Left lung (tissue), 10 donors: ENCODE results near the gene PDXK. TPM values are rescaled to one million over a fixed set of nuclear protein-coding genes. Genes with fewer than 3 reads are reported as not detected.
"Not testable (repeated sequence)": the region's sequence is repeated elsewhere in the genome, so short reads cannot be mapped to it uniquely, and the experiment has no call there.

Experiments
- ATAC-seq: fragments of 200-7000 bp; cut with Tn5 transposase; one replicate; pipeline ENCODE4 v1.9.1; 2020; ENCODE audit warnings: moderate library complexity
- DNase-seq, 4 donors: peaks; one replicate each; pipeline ENCODE4 v3.0.0-alpha.2; 2013 to 2020
- H3K27ac ChIP-seq, 2 donors: fragments of 200-600 bp; sonication (generic) in 1 of 2; one replicate each; pipeline versions ENCODE4 v1.5.0 to v1.8.0; 2020 to 2021
- H3K27me3 ChIP-seq, 2 donors: fragments of 200-600 bp; sonication (generic) in 1 of 2; one replicate each; pipeline versions ENCODE4 v1.5.0 to v1.8.0; 2020 to 2021
- H3K36me3 ChIP-seq, 2 donors: fragments of 200-600 bp; sonication (generic) in 1 of 2; one replicate each; pipeline versions ENCODE4 v1.5.0 to v1.8.0; 2020 to 2021
- H3K4me1 ChIP-seq, 2 donors: fragments of 200-600 bp; one replicate each; pipeline ENCODE4 v1.8.0; 2021
- H3K4me3 ChIP-seq, 2 donors: fragments of 200-600 bp; sonication (generic) in 1 of 2; one replicate each; pipeline versions ENCODE4 v1.5.0 to v1.8.0; 2020 to 2021; ENCODE audit warnings: mild to moderate bottlenecking in 1 of 2
- H3K9me3 ChIP-seq, 2 donors: fragments of 200-600 bp; sonication (generic) in 1 of 2; one replicate each; pipeline versions ENCODE4 v1.5.0 to v1.8.0; 2020 to 2021
- intact Hi-C, 2 donors: fragments of 100-400 bp; cut with DNase I; formaldehyde crosslinking; loops; one replicate each; pipeline versions ENCODE4 v1.11.2 to v1.14.2; 2022
- polyA plus RNA-seq, 6 donors: library from polyadenylated mRNA; unstranded; fragments of 120-200 nt; gene quantifications; one replicate each; pipeline ENCODE4 v1.2.1, GENCODE V29; 2013; ENCODE audit not compliant: insufficient read length in 6 of 6
- total RNA-seq, 2 donors: library from RNA; stranded (reverse); fragmentation: NEBNext Ultra II Directional; extraction: Animal tissue kit (Norgen Biotek cat#: 25700); gene quantifications; one replicate each; pipeline ENCODE4 v1.2.1, GENCODE V29; 2021
- TF ChIP-seq, protein P1 (sequence below), 2 donors: fragments of 200-600 bp; sonication (generic) in 1 of 2; IDR thresholded peaks; one replicate each; pipeline versions ENCODE4 v1.5.0 to v1.8.0; 2021; ENCODE audit warnings: antibody characterized with exemption in 2 of 2
- donor health status: DM: no; HTN: yes; CAD: no.
- donor health status: DM: no; HTN: no; CAD: no.

The PDXK gene
- total and polyA plus RNA-seq, 8 donors: 36.9 to 305 (median 43.9) TPM

- TF ChIP-seq, protein P1, sequence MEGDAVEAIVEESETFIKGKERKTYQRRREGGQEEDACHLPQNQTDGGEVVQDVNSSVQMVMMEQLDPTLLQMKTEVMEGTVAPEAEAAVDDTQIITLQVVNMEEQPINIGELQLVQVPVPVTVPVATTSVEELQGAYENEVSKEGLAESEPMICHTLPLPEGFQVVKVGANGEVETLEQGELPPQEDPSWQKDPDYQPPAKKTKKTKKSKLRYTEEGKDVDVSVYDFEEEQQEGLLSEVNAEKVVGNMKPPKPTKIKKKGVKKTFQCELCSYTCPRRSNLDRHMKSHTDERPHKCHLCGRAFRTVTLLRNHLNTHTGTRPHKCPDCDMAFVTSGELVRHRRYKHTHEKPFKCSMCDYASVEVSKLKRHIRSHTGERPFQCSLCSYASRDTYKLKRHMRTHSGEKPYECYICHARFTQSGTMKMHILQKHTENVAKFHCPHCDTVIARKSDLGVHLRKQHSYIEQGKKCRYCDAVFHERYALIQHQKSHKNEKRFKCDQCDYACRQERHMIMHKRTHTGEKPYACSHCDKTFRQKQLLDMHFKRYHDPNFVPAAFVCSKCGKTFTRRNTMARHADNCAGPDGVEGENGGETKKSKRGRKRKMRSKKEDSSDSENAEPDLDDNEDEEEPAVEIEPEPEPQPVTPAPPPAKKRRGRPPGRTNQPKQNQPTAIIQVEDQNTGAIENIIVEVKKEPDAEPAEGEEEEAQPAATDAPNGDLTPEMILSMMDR (IDR thresholded peaks at IDR 0.05): no peak
- ATAC-seq (no peak), DNase-seq (no peak)
- Histone ChIP-seq H3K9me3 (peaks cover 0 to 3% of the 10 kb centered on the region in 2 donors), H3K27me3 (no peaks in the 10 kb centered on the region), H3K27ac (no peak overlapping the region), H3K4me1 (peaks cover 4 to 10% of the 10 kb centered on the region in 2 donors), H3K36me3 (no peaks in the 10 kb centered on the region), H3K4me3 (no peak overlapping the region)
- intact Hi-C loops: no loop called here
Measured at GRCh38 chr21:43708745-43709381, 10.1 kb upstream of the PDXK start.

GRCh38 chr21:43712268-43712942 is 6.5 kb upstream of the PDXK start:
- no peaks in the 10 kb centered on the region for H3K27me3 ChIP-seq
- TF ChIP-seq, protein P1 (IDR thresholded peaks at IDR 0.05): no peak
- H3K4me1 ChIP-seq: peaks cover 4 to 12% of the 10 kb centered on the region in 2 donors
- H3K36me3 ChIP-seq: no peaks in the 10 kb centered on the region
- H3K9me3 ChIP-seq: peaks cover 0 to 3% of the 10 kb centered on the region in 2 donors
- peak overlapping the region; percentile 70 to 74 for H3K27ac ChIP-seq
- DNase-seq (peak in 2 of 4 donors; percentile 72 to 86), ATAC-seq (peak; percentile 90)
- H3K4me3 ChIP-seq: no peak overlapping the region
- intact Hi-C loops: loop anchor here in 1 of 2 donors (10.0 kb wide), 1 partner anchor 62 kb away; the partner anchor contains the start of gene CSTB

DNA sequence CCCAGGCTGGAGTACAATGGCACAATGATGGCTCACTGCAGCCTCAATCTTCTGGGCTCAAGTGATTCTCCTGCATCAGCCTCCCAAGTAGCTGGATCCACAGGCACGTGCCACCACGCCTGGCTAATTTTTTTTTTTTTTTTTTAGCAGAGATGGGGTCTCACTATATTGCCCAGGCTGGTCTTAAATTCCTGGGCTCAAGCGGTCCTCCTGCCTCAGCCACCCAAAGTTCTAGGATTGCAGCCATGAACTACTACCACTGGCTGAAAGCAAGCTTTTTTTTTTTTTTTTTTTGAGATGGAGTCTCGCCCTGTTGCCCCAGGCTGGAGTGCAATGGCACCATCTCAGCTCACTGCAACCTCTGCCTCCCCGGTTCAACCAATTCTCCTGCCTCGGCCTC is 5.8 kb upstream of the PDXK start:
- not testable (repeated sequence) for H3K36me3 ChIP-seq, ATAC-seq, H3K9me3 ChIP-seq, H3K27me3 ChIP-seq, H3K4me3 ChIP-seq, DNase-seq
- Histone ChIP-seq H3K4me1 (peaks cover 4 to 16% of the 10 kb centered on the region in 2 donors), H3K27ac (peak overlapping the region; percentile 70 to 74)
- intact Hi-C loops: loop anchor here in 1 of 2 donors (10.0 kb wide), 1 partner anchor 62 kb away; the partner anchor contains the start of gene CSTB

DNA sequence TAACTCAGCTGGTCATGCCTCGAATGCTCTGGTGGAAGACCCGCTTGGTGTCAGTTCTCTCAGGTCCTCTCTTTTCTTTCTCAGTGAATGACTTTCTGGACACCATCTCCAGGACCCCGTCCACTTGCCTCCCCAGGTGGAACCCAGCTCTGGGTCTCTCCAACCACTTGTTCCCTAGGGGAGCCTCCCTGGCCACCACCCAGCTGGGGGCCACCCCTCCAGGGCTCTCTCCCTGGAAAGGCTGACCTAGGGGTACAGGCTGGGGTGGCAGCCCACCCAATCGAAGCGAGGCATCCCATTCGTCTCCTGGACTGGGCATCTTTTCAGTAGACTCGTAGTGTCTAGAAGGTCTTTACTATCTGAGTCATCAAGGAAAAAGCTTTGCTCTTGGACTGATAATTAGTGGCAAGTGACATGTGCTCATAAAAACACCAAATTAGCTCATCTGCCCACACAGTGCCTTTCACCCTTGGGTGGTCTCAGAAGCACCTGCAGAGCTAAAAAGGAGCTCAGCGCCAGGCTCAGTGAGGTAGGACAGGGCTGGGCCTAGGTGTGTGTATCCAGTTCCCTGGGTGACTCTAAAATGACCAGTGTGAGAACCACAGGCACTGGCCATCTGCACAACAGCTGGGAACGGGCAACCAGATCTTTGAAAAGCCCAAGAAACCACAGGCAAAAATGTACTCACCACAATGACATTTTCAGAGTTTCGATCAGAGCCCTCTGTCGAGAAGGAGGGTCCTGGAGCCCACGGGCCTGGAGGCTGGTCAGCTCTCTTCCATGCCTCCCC is 2.4 kb upstream of the PDXK start:
- Histone ChIP-seq H3K27ac (no peak overlapping the region), H3K4me1 (peaks cover 17 to 31% of the 10 kb centered on the region in 2 donors), H3K36me3 (no peaks in the 10 kb centered on the region), H3K4me3 (no peak overlapping the region), H3K27me3 (no peaks in the 10 kb centered on the region), H3K9me3 (no peaks in the 10 kb centered on the region)
- TF ChIP-seq, protein P1 (IDR thresholded peaks at IDR 0.05): no peak
- DNase-seq (no peak), ATAC-seq (no peak)
- intact Hi-C loops: loop anchor here in 1 of 2 donors (10.0 kb wide), 1 partner anchor 58 kb away; the partner anchor contains the start of gene CSTB

GRCh38 chr21:43717166-43717853 is 1.6 kb upstream of the PDXK start:
- no peak for ATAC-seq
- H3K27ac ChIP-seq: no peak overlapping the region

More at GRCh38 chr21:43717166-43717853, 1.6 kb upstream of the PDXK start:
- TF ChIP-seq, protein P1 (IDR thresholded peaks at IDR 0.05): no peak
- Histone ChIP-seq H3K9me3 (no peaks in the 10 kb centered on the region), H3K36me3 (no peaks in the 10 kb centered on the region), H3K4me1 (peaks cover 23 to 34% of the 10 kb centered on the region in 2 donors), H3K27me3 (no peaks in the 10 kb centered on the region), H3K4me3 (no peak overlapping the region)
- intact Hi-C loops: loop anchor here in 1 of 2 donors (10.0 kb wide), 1 partner anchor 57 kb away; the partner anchor contains the start of gene CSTB
- DNase-seq: peak in 1 of 4 donors; percentile 20
